Measurements from ENCODE around the gene IER5L. TPM values are rescaled to one million over a fixed set of nuclear protein-coding genes. Genes with fewer than 3 reads are reported as not detected.

The IER5L gene
- total and polyA plus RNA-seq, 4 donors, result 0.40 to 3.3 (median 2.5) TPM

DNA sequence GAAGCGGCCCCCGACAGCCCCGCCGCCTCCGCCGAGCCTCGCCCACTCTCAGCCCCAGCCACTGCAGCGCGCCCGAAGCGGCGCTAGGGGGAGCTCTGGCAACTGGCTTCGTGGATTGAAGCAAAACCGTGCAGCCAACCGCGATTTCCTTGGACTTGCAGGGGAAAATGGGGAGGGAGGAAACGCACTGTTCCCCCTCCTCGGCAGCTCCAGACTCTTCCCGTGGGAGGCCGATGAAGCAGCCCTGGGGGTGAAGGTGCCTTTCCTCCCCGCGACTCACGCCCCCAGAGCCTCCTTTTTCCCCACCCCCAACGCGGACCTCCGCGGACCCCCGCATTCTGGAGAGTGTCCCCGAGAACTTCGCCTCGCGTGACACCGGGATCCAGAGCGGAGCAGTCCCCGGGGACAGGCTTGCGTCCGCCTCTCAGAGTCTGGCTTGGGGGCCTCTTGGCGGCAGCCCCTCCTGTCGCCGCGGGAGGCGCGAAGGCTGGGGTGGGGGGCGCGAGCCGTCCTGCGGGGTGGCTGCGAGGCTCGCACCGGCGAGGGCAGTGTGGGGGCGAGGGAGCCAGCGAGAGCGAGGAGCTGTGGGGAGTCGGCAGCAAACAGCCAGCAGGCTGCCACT is 3.8 kb downstream of the IER5L start:
- Histone ChIP-seq H3K36me3 (ENCODE audit: control insufficient read depth in 4 of 4, insufficient read depth in 3 of 4, low read depth in 1 of 4, low read length in 3 of 4) (no peaks in the 10 kb centered on the region), H3K9me3 (ENCODE audit: control insufficient read depth in 4 of 4, low read length in 3 of 4) (no peaks in the 10 kb centered on the region), H3K9ac (ENCODE audit: low read depth in 1 of 2, low read length in 2 of 2) (peak overlapping the region; percentile 67 to 96), H3K4me1 (ENCODE audit: control insufficient read depth in 4 of 4, insufficient read depth in 4 of 4, low read length in 3 of 4) (peaks cover 4 to 29% (median 10%) of the 10 kb centered on the region in 4 donors), H3K4me3 (ENCODE audit: low read depth in 1 of 3, low read length in 3 of 3) (peak overlapping the region; percentile 60 to 90 (median 71)), H3K27me3 (ENCODE audit: control insufficient read depth in 4 of 4, insufficient read depth in 4 of 4, low read length in 3 of 4) (no peaks in the 10 kb centered on the region), H3K27ac (ENCODE audit: low read depth in 1 of 2, low read length in 2 of 2) (peak overlapping the region; percentile 99)
- WGBS, result under 1% methylated on average over 55 of the region's 55 CpGs
- DNase-seq (ENCODE audit: low spot score), result peak; percentile 84
- TF ChIP-seq, protein P1, sequence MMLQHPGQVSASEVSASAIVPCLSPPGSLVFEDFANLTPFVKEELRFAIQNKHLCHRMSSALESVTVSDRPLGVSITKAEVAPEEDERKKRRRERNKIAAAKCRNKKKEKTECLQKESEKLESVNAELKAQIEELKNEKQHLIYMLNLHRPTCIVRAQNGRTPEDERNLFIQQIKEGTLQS (IDR thresholded peaks at IDR 0.05), result no peak
- TF ChIP-seq TAF1 (conservative IDR thresholded peaks at IDR 0.05), result no peak
- TF ChIP-seq HNF4G (IDR thresholded peaks at IDR 0.05), result no peak
- peak; percentile 34 for TF ChIP-seq REST (IDR thresholded peaks at IDR 0.05)
- no peak for TF ChIP-seq NR2F2 (IDR thresholded peaks at IDR 0.05)
- TF ChIP-seq EGR1 (IDR thresholded peaks at IDR 0.05; ENCODE audit: low read depth in 2 of 2), result peak in 1 of 2 donors; percentile 11
- peak; percentile 48 for TF ChIP-seq YY1 (IDR thresholded peaks at IDR 0.05)
- no peak for TF ChIP-seq FOXA1 (IDR thresholded peaks at IDR 0.05)
- no peak for TF ChIP-seq GABPA (IDR thresholded peaks at IDR 0.05 in 1 of 2, conservative IDR thresholded peaks at IDR 0.05 in 1 of 2)
- TF ChIP-seq FOXA2 (IDR thresholded peaks at IDR 0.05), result no peak
- no peak for TF ChIP-seq ZBTB33 (IDR thresholded peaks at IDR 0.05)
- TF ChIP-seq HNF4A (conservative IDR thresholded peaks at IDR 0.05), result no peak
- TF ChIP-seq RXRA (IDR thresholded peaks at IDR 0.05), result no peak
- TF ChIP-seq CTCF (IDR thresholded peaks at IDR 0.05; ENCODE audit: low read depth, low read length, missing input control), result peak; percentile 97
- peak; percentile 94 for TF ChIP-seq RAD21 (IDR thresholded peaks at IDR 0.05)

All from liver (tissue), 9 donors.